Stomach smooth muscle (tissue), 2 donors: ENCODE data around the gene RSAD1.

Source experiments
- H3K27ac ChIP-seq: one replicate; pipeline ENCODE4 v1.7.0; 2013; ENCODE audit warnings: mild to moderate bottlenecking, low read length, inconsistent platforms
- H3K27me3 ChIP-seq, 2 donors: one replicate each; pipeline ENCODE4 v1.7.0; 2013; ENCODE audit warnings: low read length in 2 of 2; ENCODE audit not compliant: insufficient read depth in 2 of 2, control insufficient read depth in 1 of 2
- H3K36me3 ChIP-seq, 2 donors: one replicate each; pipeline ENCODE4 v1.7.0; 2013; ENCODE audit warnings: low read length in 2 of 2; ENCODE audit not compliant: control insufficient read depth in 2 of 2, insufficient read depth in 2 of 2
- H3K4me1 ChIP-seq: one replicate; pipeline ENCODE4 v1.7.0; 2013; ENCODE audit warnings: low read length; ENCODE audit not compliant: control insufficient read depth, insufficient read depth
- H3K4me3 ChIP-seq, 2 donors: one replicate each; pipeline ENCODE4 v1.7.0; 2013; ENCODE audit warnings: low read length in 2 of 2
- H3K9ac ChIP-seq, 2 donors: one replicate each; pipeline ENCODE4 v1.7.0; 2013; ENCODE audit warnings: low read length in 2 of 2, mild to moderate bottlenecking in 1 of 2
- H3K9me3 ChIP-seq, 2 donors: one replicate each; pipeline ENCODE4 v1.7.0; 2013; ENCODE audit warnings: low read length in 2 of 2; ENCODE audit not compliant: control insufficient read depth in 2 of 2
- donor health status: healthy.
- donor health status: Pancreatic carcinoma.

RSAD1 gene

GRCh38 chr17:50458701-50459676, 19.7 kb upstream of the RSAD1 start:
- Histone ChIP-seq H3K4me1 (no peaks in the 10 kb centered on the region), H3K27me3 (no peaks in the 10 kb centered on the region), H3K27ac (no peak overlapping the region), H3K9ac (no peak overlapping the region), H3K4me3 (no peak overlapping the region), H3K36me3 (peaks cover 0 to 3% of the 10 kb centered on the region in 2 donors), H3K9me3 (no peaks in the 10 kb centered on the region)

GRCh38 chr17:50459756-50460155, 18.9 kb upstream of the RSAD1 start:
- Histone ChIP-seq H3K27ac (no peak overlapping the region), H3K9me3 (no peaks in the 10 kb centered on the region), H3K27me3 (no peaks in the 10 kb centered on the region), H3K36me3 (peaks cover 0 to 3% of the 10 kb centered on the region in 2 donors), H3K4me3 (no peak overlapping the region), H3K9ac (no peak overlapping the region), H3K4me1 (no peaks in the 10 kb centered on the region)

DNA sequence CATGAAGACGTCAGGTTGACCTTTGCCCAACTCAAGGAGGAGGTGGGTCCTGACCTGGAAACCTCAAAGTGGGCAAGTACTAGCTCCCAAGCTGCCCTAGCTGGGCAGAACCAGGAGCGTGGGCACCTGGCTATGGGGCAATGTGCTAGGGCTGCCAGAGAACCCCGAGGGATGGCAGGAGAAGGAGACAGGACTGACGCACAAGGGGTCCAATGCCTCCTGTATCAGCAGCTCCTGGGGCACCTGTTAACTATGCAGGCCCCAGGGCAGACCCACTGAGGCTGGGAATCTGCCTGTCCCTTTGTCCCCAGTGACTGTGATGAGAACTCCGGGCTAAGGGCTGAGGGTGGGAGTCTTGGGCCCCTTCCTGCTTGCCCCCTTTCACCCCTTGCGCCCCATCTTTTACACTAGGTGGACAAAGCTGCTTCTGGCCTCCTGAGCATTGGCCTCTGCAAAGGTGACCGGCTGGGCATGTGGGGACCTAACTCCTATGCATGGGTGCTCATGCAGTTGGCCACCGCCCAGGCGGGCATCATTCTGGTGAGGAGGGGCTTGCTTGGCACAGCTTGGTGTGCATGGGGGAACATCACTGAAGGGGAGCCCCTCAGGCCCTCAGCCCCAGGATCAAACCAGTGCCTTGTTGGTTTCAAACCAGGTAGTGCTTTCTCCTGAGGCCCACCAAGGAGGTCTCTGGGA, 17.7 kb upstream of the RSAD1 start:
- Histone ChIP-seq H3K27ac (no peak overlapping the region), H3K27me3 (peaks cover 0 to 3% of the 10 kb centered on the region in 2 donors), H3K4me3 (no peak overlapping the region), H3K4me1 (no peaks in the 10 kb centered on the region), H3K9me3 (no peaks in the 10 kb centered on the region), H3K36me3 (no peaks in the 10 kb centered on the region), H3K9ac (no peak overlapping the region)

- Histone ChIP-seq H3K9ac (no peak overlapping the region), H3K4me1 (no peaks in the 10 kb centered on the region), H3K36me3 (no peaks in the 10 kb centered on the region), H3K4me3 (no peak overlapping the region), H3K27me3 (peaks cover 0 to 3% of the 10 kb centered on the region in 2 donors), H3K27ac (no peak overlapping the region), H3K9me3 (no peaks in the 10 kb centered on the region)
Measured at GRCh38 chr17:50461550-50462132, 17.0 kb upstream of the RSAD1 start.

GRCh38 chr17:50462446-50462845, 16.2 kb upstream of the RSAD1 start:
- no peak overlapping the region for H3K27ac ChIP-seq
- no peak overlapping the region for H3K4me3 ChIP-seq
- H3K27me3 ChIP-seq: peaks cover 3 to 4% of the 10 kb centered on the region in 2 donors
- H3K36me3 ChIP-seq: no peaks in the 10 kb centered on the region
- H3K4me1 ChIP-seq: no peaks in the 10 kb centered on the region
- H3K9me3 ChIP-seq: no peaks in the 10 kb centered on the region
- no peak overlapping the region for H3K9ac ChIP-seq

DNA sequence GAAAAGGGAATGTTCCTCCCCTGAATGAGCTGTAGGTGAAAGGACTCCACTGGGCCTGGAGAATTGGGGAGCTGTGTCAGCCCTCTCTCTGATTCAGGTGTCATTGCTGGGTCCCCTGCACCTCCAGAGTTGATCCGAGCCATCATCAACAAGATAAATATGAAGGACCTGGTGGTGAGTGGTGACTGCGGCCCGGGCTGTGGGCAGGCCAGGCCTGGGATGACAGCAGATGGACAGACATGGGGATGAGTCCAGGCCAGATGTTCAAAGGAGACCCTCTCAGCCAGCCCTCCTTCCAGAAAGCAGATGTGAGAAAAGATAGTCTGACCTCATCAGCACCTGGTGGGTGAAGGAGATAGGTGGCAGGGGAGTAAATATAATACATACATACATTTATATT, 14.5 kb upstream of the RSAD1 start:
- H3K4me1 ChIP-seq: peaks cover 11% of the 10 kb centered on the region
- no peaks in the 10 kb centered on the region for H3K9me3 ChIP-seq
- no peaks in the 10 kb centered on the region for H3K36me3 ChIP-seq
- no peak overlapping the region for H3K9ac ChIP-seq
- no peak overlapping the region for H3K4me3 ChIP-seq
- H3K27me3 ChIP-seq: peaks cover 17 to 20% of the 10 kb centered on the region in 2 donors
- no peak overlapping the region for H3K27ac ChIP-seq

- H3K4me3 ChIP-seq: no peak overlapping the region
- H3K9ac ChIP-seq: no peak overlapping the region
- H3K36me3 ChIP-seq: no peaks in the 10 kb centered on the region
- H3K4me1 ChIP-seq: peaks cover 14% of the 10 kb centered on the region
- H3K27me3 ChIP-seq: peaks cover 19 to 26% of the 10 kb centered on the region in 2 donors
- no peak overlapping the region for H3K27ac ChIP-seq
- no peaks in the 10 kb centered on the region for H3K9me3 ChIP-seq
Measured at GRCh38 chr17:50464736-50465135, 13.9 kb upstream of the RSAD1 start.

GRCh38 chr17:50465171-50465570, 13.5 kb upstream of the RSAD1 start:
- H3K36me3 ChIP-seq: no peaks in the 10 kb centered on the region
- no peak overlapping the region for H3K4me3 ChIP-seq
- peaks cover 14% of the 10 kb centered on the region for H3K4me1 ChIP-seq

GRCh38 chr17:50465635-50466034, 13.0 kb upstream of the RSAD1 start:
- H3K9me3 ChIP-seq: no peaks in the 10 kb centered on the region
- H3K9ac ChIP-seq: no peak overlapping the region
- peaks cover 14% of the 10 kb centered on the region for H3K4me1 ChIP-seq
- no peaks in the 10 kb centered on the region for H3K36me3 ChIP-seq
- no peak overlapping the region for H3K4me3 ChIP-seq
- peaks cover 19 to 28% of the 10 kb centered on the region in 2 donors for H3K27me3 ChIP-seq
- no peak overlapping the region for H3K27ac ChIP-seq

More at GRCh38 chr17:50465171-50465570, 13.5 kb upstream of the RSAD1 start:
- peaks cover 19 to 28% of the 10 kb centered on the region in 2 donors for H3K27me3 ChIP-seq
- no peak overlapping the region for H3K27ac ChIP-seq
- H3K9ac ChIP-seq: no peak overlapping the region
- H3K9me3 ChIP-seq: no peaks in the 10 kb centered on the region

DNA sequence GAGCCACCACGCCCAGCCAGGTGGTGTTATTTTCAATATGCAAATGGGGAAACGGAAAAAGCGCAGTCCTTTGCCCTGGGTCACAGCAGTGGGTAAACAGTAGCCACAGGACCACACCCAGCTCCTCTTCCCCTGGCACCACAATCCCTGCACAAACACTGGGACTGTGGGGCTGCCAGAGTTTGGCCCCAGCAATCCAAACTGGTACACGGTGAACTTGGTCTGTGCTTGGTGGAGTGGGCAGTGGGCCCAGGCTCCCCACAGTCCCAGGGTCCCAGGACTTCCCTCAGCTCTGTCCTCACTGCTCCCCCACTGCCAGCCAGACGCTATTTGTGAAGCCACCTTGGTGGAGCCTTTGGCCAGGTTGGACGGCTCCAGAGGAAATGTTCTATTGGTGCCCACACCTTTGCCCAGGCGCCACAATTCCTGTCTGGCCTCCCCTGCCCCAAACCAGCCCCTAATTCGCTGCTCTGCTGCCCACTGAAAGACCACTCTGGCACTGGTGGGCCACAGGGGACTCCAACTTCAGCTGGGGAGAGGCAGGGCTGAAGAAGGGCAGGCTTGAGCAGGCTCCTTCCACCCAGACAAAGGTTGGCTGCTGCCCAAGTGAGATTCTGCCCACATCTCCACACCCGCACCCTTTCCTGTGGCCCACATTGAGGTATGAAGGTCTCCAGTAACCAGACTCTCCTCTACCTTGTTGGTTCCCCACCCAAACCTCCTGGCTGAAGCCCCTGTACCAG, 12.1 kb upstream of the RSAD1 start:
- Histone ChIP-seq H3K9ac (no peak overlapping the region), H3K4me1 (peaks cover 14% of the 10 kb centered on the region), H3K36me3 (no peaks in the 10 kb centered on the region), H3K27ac (no peak overlapping the region), H3K9me3 (no peaks in the 10 kb centered on the region), H3K27me3 (peaks cover 19 to 28% of the 10 kb centered on the region in 2 donors), H3K4me3 (no peak overlapping the region)
